Measurements from ENCODE around the gene TIE1. TPM values are rescaled to one million over a fixed set of nuclear protein-coding genes. Genes with fewer than 3 reads are reported as not detected.

TIE1 gene
- total RNA-seq, 1 experiment from 2014 or later: 1.2 TPM

GRCh38 chr1:43372172-43372571 is 71.4 kb downstream of the TIE1 start:
- Histone ChIP-seq H2BK15ac (ENCODE audit: low read depth, low read length) (no peak overlapping the region), H3K56ac (ENCODE audit: insufficient read length, low read depth, low read length) (no peak overlapping the region), H3K14ac (ENCODE audit: insufficient read depth, low read length) (no peak overlapping the region), H2AK5ac (ENCODE audit: insufficient read length, low read length) (no peak overlapping the region), H3T11ph (ENCODE audit: low read length) (no peak overlapping the region), H3K23me2 (ENCODE audit: insufficient read length, low read depth, low read length, poor library complexity, severe bottlenecking) (peaks cover 12% of the 10 kb centered on the region), H4K20me1 (ENCODE audit: control insufficient read depth, insufficient read depth, insufficient read length) (no peaks in the 10 kb centered on the region), H3K4me2 (ENCODE audit: insufficient read depth, insufficient read length, low read length) (no peak overlapping the region), H2BK20ac (ENCODE audit: low read depth, low read length, poor library complexity, severe bottlenecking) (no peak overlapping the region), H4K8ac (replicated peaks; ENCODE audit: insufficient read length, low read depth, low read length) (no peak overlapping the region), H2BK120ac (ENCODE audit: low read depth, low read length, poor library complexity, severe bottlenecking) (no peak overlapping the region), H3K9ac (ENCODE audit: extremely low read depth, insufficient read length, low read length) (no peak overlapping the region), H3K23ac (ENCODE audit: insufficient read length, low read depth, low read length) (no peak overlapping the region), H3K9me3 (ENCODE audit: control insufficient read depth, low read depth, low read length) (no peaks in the 10 kb centered on the region), H3K4ac (ENCODE audit: low read depth, low read length) (no peak overlapping the region), H3K18ac (ENCODE audit: insufficient read length, low read depth, low read length) (no peak overlapping the region), H3K79me2 (ENCODE audit: insufficient read depth, low read length) (no peaks in the 10 kb centered on the region), H2BK5ac (ENCODE audit: insufficient read length, low read length) (no peak overlapping the region), H3K27ac (ENCODE audit: insufficient read length, low read depth, low read length) (no peak overlapping the region), H2BK12ac (ENCODE audit: insufficient read length, low read depth, low read length) (no peak overlapping the region), H2AFZ (ENCODE audit: low read length) (no peak overlapping the region), H4K91ac (ENCODE audit: insufficient read length, low read depth, low read length) (no peak overlapping the region), H3K79me1 (ENCODE audit: insufficient read depth, low read depth, low read length, poor library complexity, severe bottlenecking) (no peaks in the 10 kb centered on the region), H3K4me1 (ENCODE audit: insufficient read depth, low read length) (no peaks in the 10 kb centered on the region; the same call in 1 of the 2 replicates), H4K5ac (ENCODE audit: insufficient read length, low read depth, low read length) (no peak overlapping the region), H3K27me3 (ENCODE audit: insufficient read depth, low read length) (no peaks in the 10 kb centered on the region)
- WGBS (ENCODE audit: extremely low coverage, insufficient read length, low lambda C conversion rate): no CpG with 5 or more reads among the region's 5 CpGs
- Mint-ChIP-seq H3K4me1 (peaks cover 9 to 10% of the 10 kb centered on the region in 2 experiments), H3K27ac (no peak overlapping the region), H3K27me3 (ENCODE audit: low read depth) (no peaks in the 10 kb centered on the region), H3K9me3 (no peaks in the 10 kb centered on the region), H3K36me3 (ENCODE audit: insufficient read depth in 1 of 3, low read depth in 3 of 3) (no peaks in the 10 kb centered on the region), H3K4me3 (no peak overlapping the region)
- DNase-seq: no peak
- TF ChIP-seq, protein P1, sequence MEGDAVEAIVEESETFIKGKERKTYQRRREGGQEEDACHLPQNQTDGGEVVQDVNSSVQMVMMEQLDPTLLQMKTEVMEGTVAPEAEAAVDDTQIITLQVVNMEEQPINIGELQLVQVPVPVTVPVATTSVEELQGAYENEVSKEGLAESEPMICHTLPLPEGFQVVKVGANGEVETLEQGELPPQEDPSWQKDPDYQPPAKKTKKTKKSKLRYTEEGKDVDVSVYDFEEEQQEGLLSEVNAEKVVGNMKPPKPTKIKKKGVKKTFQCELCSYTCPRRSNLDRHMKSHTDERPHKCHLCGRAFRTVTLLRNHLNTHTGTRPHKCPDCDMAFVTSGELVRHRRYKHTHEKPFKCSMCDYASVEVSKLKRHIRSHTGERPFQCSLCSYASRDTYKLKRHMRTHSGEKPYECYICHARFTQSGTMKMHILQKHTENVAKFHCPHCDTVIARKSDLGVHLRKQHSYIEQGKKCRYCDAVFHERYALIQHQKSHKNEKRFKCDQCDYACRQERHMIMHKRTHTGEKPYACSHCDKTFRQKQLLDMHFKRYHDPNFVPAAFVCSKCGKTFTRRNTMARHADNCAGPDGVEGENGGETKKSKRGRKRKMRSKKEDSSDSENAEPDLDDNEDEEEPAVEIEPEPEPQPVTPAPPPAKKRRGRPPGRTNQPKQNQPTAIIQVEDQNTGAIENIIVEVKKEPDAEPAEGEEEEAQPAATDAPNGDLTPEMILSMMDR (conservative IDR thresholded peaks at IDR 0.05): no peak

Small RNAs within 50 kb of the gene (microRNA-seq; reads per million reads assigned to microRNA genes)
- not detected for gene MIR6734 (ENCODE audit: borderline microRNAs expressed)

Other genes with a start within 250 kb of the TIE1 start
- gene EBNA1BP2, start 128.7 kb upstream of the TIE1 start, total RNA-seq (2021): 84.3 and 84.7 TPM in 2 replicates
- gene CFAP57, start 128.7 kb upstream of the TIE1 start, total RNA-seq (2021): 0.11 and 0.33 TPM in 2 replicates
- 19.1 and 19.6 TPM in 2 replicates for gene TMEM125, start 31.0 kb upstream of the TIE1 start, total RNA-seq (2021)
- 5.9 and 6.3 TPM in 2 replicates for gene C1orf210, start 15.4 kb upstream of the TIE1 start, total RNA-seq (2021)
- 0.35 TPM in 1 of 2 replicates, not detected in the other for gene MPL, start 36.8 kb downstream of the TIE1 start, total RNA-seq (2021)
- gene CDC20, start 58.0 kb downstream of the TIE1 start, total RNA-seq (2021): 246 and 251 TPM in 2 replicates
- gene ELOVL1, start 67.0 kb downstream of the TIE1 start, total RNA-seq (2021): 20.7 and 21.6 TPM in 2 replicates
- 19.1 and 23.0 TPM in 2 replicates for gene MED8, start 88.8 kb downstream of the TIE1 start, total RNA-seq (2021)
- 14.8 and 16.8 TPM in 2 replicates for gene SZT2, start 88.9 kb downstream of the TIE1 start, total RNA-seq (2021)
- gene HYI, start 152.9 kb downstream of the TIE1 start, total RNA-seq (2021): 15.1 and 16.1 TPM in 2 replicates
- gene PTPRF, start 229.9 kb downstream of the TIE1 start, total RNA-seq (2021): 192 and 193 TPM in 2 replicates